Measurements from ENCODE around the gene MAPRE2.

MAPRE2 gene

GRCh38 chr18:35174093-35174731, 133.0 kb downstream of the MAPRE2 start:
- no peak overlapping the region for H3K4me3 ChIP-seq (ENCODE audit: low read depth, low read length)

- H3K4me3 ChIP-seq (ENCODE audit: low read depth, low read length) = no peak overlapping the region
Observed at GRCh38 chr18:35174745-35175144, 133.5 kb downstream of the MAPRE2 start.

DNA sequence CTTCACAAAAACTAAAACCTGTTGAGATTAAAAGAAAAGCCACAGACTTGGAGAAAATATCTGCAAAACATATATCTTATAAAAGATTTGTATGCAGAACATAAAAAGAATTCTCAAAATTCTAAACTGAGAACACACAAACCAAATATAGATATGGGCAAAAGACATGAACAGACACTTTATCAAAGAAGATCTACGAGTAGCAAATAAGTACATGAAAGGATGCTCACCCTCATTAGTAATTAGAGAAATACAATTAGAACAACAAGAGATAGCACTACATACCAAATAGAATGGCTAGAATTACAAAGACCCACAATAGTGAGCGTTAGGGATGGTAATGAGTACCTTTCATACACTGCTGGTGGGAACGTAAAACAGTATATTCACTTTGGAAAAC, 135.7 kb downstream of the MAPRE2 start:
- H3K4me3 ChIP-seq (ENCODE audit: low read depth, low read length) = no peak overlapping the region

DNA sequence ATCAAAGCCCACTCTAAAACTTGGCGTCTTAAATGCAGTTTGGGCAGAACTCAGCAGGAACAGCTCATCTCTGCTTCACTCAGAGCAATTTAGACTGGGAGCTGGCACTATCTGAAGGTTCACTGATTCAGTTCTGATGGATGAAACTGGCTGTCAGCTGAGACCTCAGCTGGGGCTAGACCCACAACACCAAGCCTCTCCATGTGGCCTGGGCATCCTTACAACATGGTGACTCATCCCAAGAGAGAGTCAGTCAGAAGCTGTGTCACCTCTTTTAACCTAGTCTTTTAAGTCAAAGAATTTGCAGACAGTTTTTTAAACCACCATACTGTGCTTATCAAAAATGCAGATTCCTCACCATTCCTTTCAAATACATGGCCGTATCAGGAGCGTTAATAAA, 137.0 kb downstream of the MAPRE2 start:
- H3K4me3 ChIP-seq (ENCODE audit: low read depth, low read length) = no peak overlapping the region

DNA sequence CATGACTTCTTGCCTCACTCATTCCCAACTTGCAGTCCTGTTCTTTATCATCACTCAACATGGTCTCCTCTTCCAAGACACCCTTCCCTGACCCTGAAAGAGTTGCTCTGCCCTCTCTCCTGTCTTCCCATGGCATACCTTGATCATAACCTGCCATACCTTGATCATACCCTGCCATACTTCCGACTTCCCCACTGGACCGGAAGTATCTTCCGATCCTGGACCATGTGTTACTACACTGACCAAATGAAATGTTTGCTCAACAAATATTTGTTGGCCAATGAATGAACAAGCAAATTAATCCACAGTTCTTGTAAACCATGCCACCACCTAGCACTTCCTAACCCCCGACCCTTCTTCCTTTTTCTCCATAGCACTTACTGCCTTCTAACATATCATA, 138.7 kb downstream of the MAPRE2 start:
- H3K4me3 ChIP-seq (ENCODE audit: low read depth, low read length) = no peak overlapping the region

DNA sequence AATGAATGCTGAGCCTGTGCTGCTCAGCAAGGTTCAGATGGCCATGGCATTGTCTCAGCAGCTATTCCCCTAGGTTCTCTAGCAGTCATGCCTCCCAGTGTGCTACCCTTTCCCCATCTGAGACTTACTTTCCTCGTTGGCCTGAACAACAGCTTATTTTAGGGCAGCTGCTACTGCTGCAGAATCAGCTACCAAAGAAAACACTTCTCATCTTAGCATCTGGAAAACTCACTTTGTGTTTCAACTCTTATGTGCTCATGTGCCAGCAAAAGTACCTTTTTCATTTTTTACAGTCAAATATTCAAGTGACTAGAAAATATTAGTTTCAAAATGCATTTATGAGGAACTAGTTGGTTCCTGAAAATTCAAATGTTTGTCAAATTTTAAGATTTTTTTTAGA, 139.2 kb downstream of the MAPRE2 start:
- H3K4me3 ChIP-seq (ENCODE audit: low read depth, low read length) = no peak overlapping the region

GRCh38 chr18:35182151-35182550, 140.9 kb downstream of the MAPRE2 start:
- no peak overlapping the region for H3K4me3 ChIP-seq (ENCODE audit: low read depth, low read length)

GRCh38 chr18:35183886-35184285, 142.7 kb downstream of the MAPRE2 start:
- H3K4me3 ChIP-seq (ENCODE audit: low read depth, low read length) = no peak overlapping the region

DNA sequence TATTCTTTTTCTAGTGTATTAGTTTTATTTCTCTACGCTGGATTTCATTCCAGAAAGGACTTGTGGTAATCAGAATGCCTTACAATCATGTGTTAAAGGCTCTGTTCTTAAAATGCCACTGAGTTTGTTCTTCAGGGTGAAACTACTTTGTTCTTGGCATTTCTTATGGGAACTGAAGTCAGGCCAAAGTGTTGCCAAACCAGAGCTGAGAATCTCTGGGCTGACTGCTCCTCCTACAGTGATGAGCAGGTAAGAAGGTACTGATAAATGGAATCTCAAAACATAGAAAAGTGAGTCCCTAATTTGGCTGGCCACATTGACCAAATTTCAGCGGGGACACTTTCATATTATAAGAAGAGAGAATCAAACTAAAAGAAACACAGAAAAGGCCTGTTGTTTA, 144.6 kb downstream of the MAPRE2 start:
- no peak overlapping the region for H3K4me3 ChIP-seq (ENCODE audit: low read depth, low read length)

DNA sequence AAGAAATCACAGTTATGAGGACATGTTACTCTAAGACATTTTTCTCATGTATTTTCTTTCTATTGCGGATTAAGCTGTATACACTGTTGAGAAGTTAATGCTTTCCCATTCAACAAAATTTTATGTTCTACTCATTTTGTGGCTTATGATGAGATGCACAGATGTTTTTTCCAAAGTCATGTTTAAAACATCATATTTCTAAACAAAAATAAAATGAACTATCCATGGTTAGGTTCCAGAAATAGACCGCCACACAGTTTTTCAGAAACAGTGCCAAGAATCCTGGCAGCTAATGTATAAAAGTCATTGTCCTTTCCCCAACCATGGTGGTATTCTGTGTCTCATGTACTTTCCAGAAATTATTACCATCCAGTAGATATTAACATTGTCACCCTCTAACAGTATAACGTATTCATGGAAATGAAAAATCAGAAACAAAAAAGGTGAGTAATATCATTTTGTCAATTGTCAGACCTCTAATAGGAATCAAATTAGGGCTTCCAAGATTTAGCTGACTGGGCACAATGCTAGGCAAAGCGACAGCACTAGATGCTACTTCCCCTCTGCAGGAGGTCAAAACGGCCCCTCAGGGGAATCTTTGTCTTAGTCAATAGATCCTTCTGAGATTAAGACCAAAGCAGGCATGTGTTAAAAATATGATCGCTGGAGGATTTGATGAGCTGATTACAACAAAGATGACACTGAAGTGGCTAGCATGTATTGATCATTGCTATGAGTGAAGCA, 145.2 kb downstream of the MAPRE2 start:
- no peak overlapping the region for H3K4me3 ChIP-seq (ENCODE audit: low read depth, low read length)

GRCh38 chr18:35189510-35189909, 148.3 kb downstream of the MAPRE2 start:
- no peak overlapping the region for H3K4me3 ChIP-seq (ENCODE audit: low read depth, low read length)

DNA sequence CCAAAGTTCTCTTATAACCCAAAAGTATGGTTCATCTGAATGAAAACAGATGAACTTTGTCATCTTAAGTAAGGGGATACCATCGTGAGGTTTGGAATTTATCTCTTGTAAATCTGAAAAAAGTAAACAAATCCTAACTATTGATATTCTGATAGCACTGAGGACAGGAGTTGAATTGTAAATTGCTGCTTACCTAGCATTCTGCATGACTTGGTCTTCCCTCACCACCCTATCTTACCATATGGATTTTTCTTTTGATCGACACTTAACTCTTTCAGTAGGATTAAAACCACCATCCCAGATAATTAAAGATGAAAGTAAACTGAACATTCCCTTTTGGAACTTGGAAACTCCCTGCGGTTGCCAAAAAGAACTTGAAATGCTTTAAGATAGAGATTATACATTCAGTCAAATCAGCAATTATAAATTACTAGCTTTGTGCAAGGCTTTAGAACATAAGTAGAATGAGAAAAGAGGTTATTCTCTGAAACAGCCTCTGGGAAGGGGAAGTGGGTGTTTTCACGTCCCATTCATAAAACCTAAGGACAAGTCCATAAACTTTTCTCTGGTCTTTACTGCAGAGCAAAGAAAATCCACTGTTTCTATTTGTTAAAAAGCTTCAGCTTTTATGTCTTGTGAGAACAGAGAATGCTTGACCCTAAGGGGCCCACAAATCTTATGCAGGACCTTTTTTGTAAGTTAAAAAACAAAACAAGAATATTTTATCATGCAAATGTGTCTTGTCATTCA, 149.9 kb downstream of the MAPRE2 start:
- H3K4me3 ChIP-seq (ENCODE audit: low read depth, low read length) = no peak overlapping the region

- H3K4me3 ChIP-seq (ENCODE audit: low read depth, low read length) = no peak overlapping the region
Observed at GRCh38 chr18:35191698-35192025, 150.4 kb downstream of the MAPRE2 start.

DNA sequence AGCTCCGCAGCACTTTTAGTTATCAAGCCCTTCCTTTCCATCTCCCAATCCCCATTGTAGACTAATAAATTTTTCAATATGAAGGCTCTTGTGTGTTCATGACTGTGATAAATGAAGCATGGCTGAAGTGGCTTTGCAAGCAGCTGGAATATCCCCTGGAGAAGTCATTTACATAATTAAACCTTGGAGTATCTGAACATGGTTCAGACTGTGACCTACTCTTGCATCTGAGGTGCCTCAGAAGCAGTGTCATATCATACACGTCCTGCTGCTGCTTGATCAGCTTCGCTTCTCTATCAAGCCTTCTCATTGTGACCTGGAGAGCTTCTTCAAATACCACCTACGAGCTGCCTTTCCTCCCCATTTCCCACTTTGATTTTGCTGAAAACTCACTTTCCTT, 151.2 kb downstream of the MAPRE2 start:
- H3K4me3 ChIP-seq (ENCODE audit: low read depth, low read length) = no peak overlapping the region

Data from iPS-11a (cell line).